Trophoblast cell (in vitro differentiated cells and primary cell): ENCODE results near the gene LIME1.
"Not testable (repeated sequence)": the region's sequence is repeated elsewhere in the genome, so short reads cannot be mapped to it uniquely, and the experiment has no call there.

Experiments
- DNase-seq, 2 donors: peaks; one replicate each; pipeline ENCODE4 v3.0.0-alpha.2; 2016
- H2AFZ ChIP-seq: 2 replicates; pipeline ENCODE4 v1.6.1; 2013; ENCODE audit warnings: low read length, moderate library complexity, mild to moderate bottlenecking; ENCODE audit not compliant: insufficient read depth, poor library complexity
- H2AK5ac ChIP-seq: 2 replicates; pipeline ENCODE4 v1.6.1; 2013; ENCODE audit warnings: mild to moderate bottlenecking, low read length
- H2BK120ac ChIP-seq: 2 replicates; pipeline ENCODE4 v1.6.1; 2013; ENCODE audit warnings: low read length, mild to moderate bottlenecking, moderate library complexity; ENCODE audit not compliant: insufficient read depth, poor library complexity
- H2BK12ac ChIP-seq: 2 replicates; pipeline ENCODE4 v1.6.1; 2013; ENCODE audit warnings: mild to moderate bottlenecking, low read length, moderate library complexity
- H2BK5ac ChIP-seq: 2 replicates; pipeline ENCODE4 v1.6.1; 2013; ENCODE audit warnings: low read length, low read depth, moderate library complexity, mild to moderate bottlenecking; ENCODE audit not compliant: poor library complexity
- H3K14ac ChIP-seq: 2 replicates; pipeline ENCODE4 v1.6.1; 2013; ENCODE audit warnings: mild to moderate bottlenecking, low read length
- H3K18ac ChIP-seq: 2 replicates; pipeline ENCODE4 v1.6.1; 2013; ENCODE audit warnings: mild to moderate bottlenecking, low read length
- H3K23ac ChIP-seq: 2 replicates; pipeline ENCODE4 v1.6.1; 2013; ENCODE audit warnings: low read length
- H3K27ac ChIP-seq: 2 replicates; pipeline ENCODE4 v1.5.1; 2013; ENCODE audit warnings: low read depth, mild to moderate bottlenecking, inconsistent platforms, low read length, moderate library complexity
- H3K27me3 ChIP-seq: 2 replicates; pipeline ENCODE4 v1.6.1; 2013; ENCODE audit warnings: inconsistent platforms, mild to moderate bottlenecking, low read length, moderate library complexity; ENCODE audit not compliant: insufficient read depth
- H3K36me3 ChIP-seq, 2 experiments: 1 replicate in 1 of 2; 2 replicates in 1 of 2; pipeline ENCODE4 v1.6.1; 2013; ENCODE audit warnings: low read length in 2 of 2, mild to moderate bottlenecking in 2 of 2, moderate library complexity in 1 of 2; ENCODE audit not compliant: insufficient read depth in 2 of 2, control insufficient read depth in 1 of 2
- H3K4ac ChIP-seq: 2 replicates; pipeline ENCODE4 v1.6.1; 2013; ENCODE audit warnings: low read depth, mild to moderate bottlenecking, low read length, moderate library complexity
- H3K4me1 ChIP-seq, 2 experiments: 1 replicate in 1 of 2; 2 replicates in 1 of 2; pipeline ENCODE4 v1.6.1; 2013; ENCODE audit warnings: low read length in 2 of 2, mild to moderate bottlenecking in 2 of 2, moderate library complexity in 1 of 2; ENCODE audit not compliant: insufficient read depth in 2 of 2, control insufficient read depth in 1 of 2
- H3K4me2 ChIP-seq: 2 replicates; pipeline ENCODE4 v1.6.1; 2013; ENCODE audit warnings: inconsistent platforms, mild to moderate bottlenecking, low read length, moderate library complexity
- H3K4me3 ChIP-seq: 2 replicates; pipeline ENCODE4 v1.5.1; 2013; ENCODE audit warnings: mild to moderate bottlenecking, low read depth, low read length, inconsistent platforms
- H3K79me1 ChIP-seq: one replicate; pipeline ENCODE4 v1.6.1; 2013; ENCODE audit warnings: low read length
- H3K79me2 ChIP-seq: 2 replicates; pipeline ENCODE4 v1.6.1; 2013; ENCODE audit warnings: low read length, mild to moderate bottlenecking; ENCODE audit not compliant: control insufficient read depth, insufficient read depth, poor library complexity
- H3K9ac ChIP-seq: 2 replicates; pipeline ENCODE4 v1.6.1; 2013; ENCODE audit warnings: mild to moderate bottlenecking, low read length
- H3K9me3 ChIP-seq: 2 replicates; pipeline ENCODE4 v1.6.1; 2013; ENCODE audit warnings: low read depth, mild to moderate bottlenecking, control low read depth, inconsistent platforms, low read length; ENCODE audit not compliant: insufficient read depth
- H4K12ac ChIP-seq: 2 replicates; pipeline ENCODE4 v1.6.1; 2013; ENCODE audit warnings: low read depth, mild to moderate bottlenecking, low read length, moderate library complexity
- H4K8ac ChIP-seq: 2 replicates; pipeline ENCODE4 v1.6.1; 2013; ENCODE audit warnings: low read depth, mild to moderate bottlenecking, low read length, moderate library complexity
- H4K91ac ChIP-seq: one replicate; pipeline ENCODE4 v1.6.1; 2013; ENCODE audit warnings: low read depth, mild to moderate bottlenecking, low read length, moderate library complexity
- WGBS: extraction: QIAGEN DNeasy Blood & Tissue Kit; methylation state at CpG from one replicate; pipeline ENCODE4 v1.1.7; 2013; ENCODE audit warnings: missing lambda C conversion rate; ENCODE audit not compliant: insufficient read length, insufficient coverage; ENCODE audit errors: extremely low coverage; 5-methylcytosine and 5-hydroxymethylcytosine counted together

The LIME1 gene

DNA sequence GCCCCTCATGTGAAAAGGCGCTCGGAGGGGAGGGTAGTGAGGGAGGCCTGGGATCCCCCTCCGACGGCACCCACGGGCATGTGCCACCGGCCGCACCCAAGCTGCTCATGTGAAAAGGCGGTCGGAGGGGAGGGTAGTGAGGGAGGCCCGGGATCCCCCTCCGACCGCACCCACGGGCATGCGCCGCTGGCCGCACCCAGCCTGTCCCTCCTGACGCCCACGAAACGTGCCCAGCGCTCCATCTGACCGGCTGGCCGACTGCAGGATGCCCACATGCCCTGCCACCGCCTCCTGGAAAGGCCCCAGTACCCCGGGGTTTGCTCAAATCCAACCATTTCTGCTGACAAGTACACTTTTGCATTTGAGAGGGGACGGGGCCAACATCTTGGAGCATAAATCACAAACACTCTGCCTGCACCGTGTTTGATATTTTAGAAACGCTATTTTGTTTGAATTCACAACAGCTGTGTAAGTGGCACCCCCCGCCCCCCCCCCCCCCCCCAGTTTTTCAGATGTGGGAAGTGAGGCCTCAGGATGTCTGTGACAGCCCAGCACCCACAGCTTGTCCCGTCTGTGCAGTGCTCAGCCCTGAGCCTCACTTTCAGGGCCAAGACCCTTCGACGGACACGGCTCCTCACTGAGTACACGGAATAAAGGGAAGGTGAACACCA lies 37.2 kb downstream of the LIME1 start:
- H4K12ac ChIP-seq = no peak overlapping the region
- H3K27ac ChIP-seq = no peak overlapping the region
- H2AK5ac ChIP-seq = no peak overlapping the region
- DNase-seq = no peak
- no peak overlapping the region for H3K4me3 ChIP-seq
- peaks cover 7% of the 10 kb centered on the region for H3K9me3 ChIP-seq
- H3K27me3 ChIP-seq = no peaks in the 10 kb centered on the region
- H3K14ac ChIP-seq = no peak overlapping the region
- no peak overlapping the region for H3K18ac ChIP-seq
- WGBS = no CpG with 5 or more reads among the region's 33 CpGs
- H3K9ac ChIP-seq = no peak overlapping the region
- no peak overlapping the region for H2BK120ac ChIP-seq
- H3K36me3 ChIP-seq = peaks cover 14 to 17% of the 10 kb centered on the region in 2 experiments
- no peak overlapping the region for H4K8ac ChIP-seq
- no peak overlapping the region for H2AFZ ChIP-seq
- H3K23ac ChIP-seq = no peak overlapping the region
- H3K4me1 ChIP-seq = peaks cover 4 to 5% of the 10 kb centered on the region in 2 experiments
- no peak overlapping the region for H3K4me2 ChIP-seq
- no peak overlapping the region for H2BK5ac ChIP-seq
- no peaks in the 10 kb centered on the region for H3K79me1 ChIP-seq
- peak overlapping the region; percentile 43 for H3K4ac ChIP-seq
- no peaks in the 10 kb centered on the region for H3K79me2 ChIP-seq
- no peak overlapping the region for H4K91ac ChIP-seq
- H2BK12ac ChIP-seq = no peak overlapping the region

GRCh38 chr20:63774306-63774705 lies 37.8 kb downstream of the LIME1 start:
- Histone ChIP-seq H4K91ac (no peak overlapping the region), H3K79me1 (no peaks in the 10 kb centered on the region), H3K9me3 (peaks cover 7% of the 10 kb centered on the region), H3K36me3 (peaks cover 10 to 13% of the 10 kb centered on the region in 2 experiments), H3K4me2 (no peak overlapping the region), H2AFZ (no peak overlapping the region), H3K18ac (no peak overlapping the region), H3K14ac (no peak overlapping the region), H2BK5ac (no peak overlapping the region), H3K79me2 (no peaks in the 10 kb centered on the region), H3K9ac (no peak overlapping the region), H3K4me1 (peaks cover 4 to 5% of the 10 kb centered on the region in 2 experiments), H3K27ac (no peak overlapping the region), H4K12ac (no peak overlapping the region), H3K4me3 (no peak overlapping the region), H2BK120ac (no peak overlapping the region), H2BK12ac (no peak overlapping the region), H3K23ac (no peak overlapping the region), H2AK5ac (no peak overlapping the region), H3K27me3 (no peaks in the 10 kb centered on the region), H4K8ac (no peak overlapping the region), H3K4ac (no peak overlapping the region)
- no peak for DNase-seq
- no CpG with 5 or more reads among the region's 15 CpGs for WGBS

GRCh38 chr20:63775096-63775978 lies 38.9 kb downstream of the LIME1 start:
- Histone ChIP-seq H3K23ac (no peak overlapping the region), H4K91ac (no peak overlapping the region), H3K4me1 (peaks cover 4 to 5% of the 10 kb centered on the region in 2 experiments), H3K27me3 (no peaks in the 10 kb centered on the region), H2AFZ (no peak overlapping the region), H3K4me2 (peak overlapping the region; percentile 62), H3K9me3 (peaks cover 7% of the 10 kb centered on the region), H3K36me3 (peaks cover 2 to 5% of the 10 kb centered on the region in 2 experiments), H3K4me3 (no peak overlapping the region), H3K4ac (no peak overlapping the region), H3K14ac (no peak overlapping the region), H3K18ac (no peak overlapping the region), H3K79me1 (no peaks in the 10 kb centered on the region), H2BK12ac (no peak overlapping the region), H4K12ac (no peak overlapping the region), H3K9ac (no peak overlapping the region), H3K79me2 (no peaks in the 10 kb centered on the region), H4K8ac (no peak overlapping the region), H3K27ac (no peak overlapping the region), H2AK5ac (no peak overlapping the region), H2BK5ac (no peak overlapping the region), H2BK120ac (no peak overlapping the region)
- peak in 1 of 2 donors; percentile 44 for DNase-seq
- WGBS = no CpG with 5 or more reads among the region's 67 CpGs

- H3K79me2 ChIP-seq, DNase-seq, H3K4ac ChIP-seq, H3K27ac ChIP-seq, H3K23ac ChIP-seq, H2AFZ ChIP-seq, H3K27me3 ChIP-seq, H3K4me3 ChIP-seq, H2AK5ac ChIP-seq, H3K4me1 ChIP-seq, H3K14ac ChIP-seq, H2BK120ac ChIP-seq, H3K9me3 ChIP-seq, H3K36me3 ChIP-seq, H3K79me1 ChIP-seq, H3K9ac ChIP-seq, H3K4me2 ChIP-seq, H4K12ac ChIP-seq, H3K18ac ChIP-seq, H4K91ac ChIP-seq, H2BK5ac ChIP-seq, H2BK12ac ChIP-seq, H4K8ac ChIP-seq: not testable (repeated sequence)
- WGBS = no CpG with 5 or more reads among the region's 23 CpGs
These were observed 40.4 kb downstream of the LIME1 start for GRCh38 chr20:63776875-63777274.
